IMR-90 (cell line): Measurements from ENCODE around the gene CTNNAL1. TPM values are rescaled to one million over a fixed set of nuclear protein-coding genes. Genes with fewer than 3 reads are reported as not detected.

Experiments used
- ATAC-seq: fragments of 200-7000 bp; cut with Tn5 transposase; 2 replicates; pipeline ENCODE4 v1.9.1; 2020; ENCODE audit warnings: low read depth, mild to moderate bottlenecking, moderate library complexity
- BruUV-seq: library from RNA; stranded (reverse); fragments of 400-500 nt; replicated peaks from 2 replicates; lab custom pipeline; 2021; lab: Mats Ljungman, UMichigan
- CTCF ChIA-PET: fragments of 300-600 bp; formaldehyde crosslinking; extraction: SDS; loops from one replicate; lab custom pipeline; 2021; ENCODE audit warnings: antibody characterized with exemption; lab: Yijun Ruan, JAX
- POLR2A ChIA-PET: fragments of 300-600 bp; sonication (Branson Sonifier 250); formaldehyde crosslinking; loops from one replicate; lab custom pipeline; 2022; ENCODE audit warnings: antibody characterized with exemption; ENCODE audit not compliant: unreplicated experiment; lab: Charles Lee
- DNase-seq: peaks from one replicate; pipeline ENCODE4 v3.0.0; 2013
- H2AFZ ChIP-seq: replicated peaks from 2 replicates; pipeline ENCODE3; 2013; ENCODE audit warnings: low read length, mild to moderate bottlenecking; ENCODE audit not compliant: poor library complexity
- H2AK5ac ChIP-seq: 2 replicates; pipeline ENCODE4 v1.6.1; 2013; ENCODE audit warnings: low read depth, low read length, inconsistent platforms
- H2AK9ac ChIP-seq: replicated peaks from 2 replicates; pipeline ENCODE3; 2013; ENCODE audit warnings: mild to moderate bottlenecking, low read depth, low read length, moderate library complexity; ENCODE audit not compliant: poor library complexity
- H2BK120ac ChIP-seq: 2 replicates; pipeline ENCODE4 v1.6.1; 2013; ENCODE audit warnings: low read depth, low read length, inconsistent platforms
- H2BK15ac ChIP-seq: 3 replicates; pipeline ENCODE4 v1.6.1; 2013; ENCODE audit warnings: low read depth, low read length, inconsistent platforms
- H2BK20ac ChIP-seq: 2 replicates; pipeline ENCODE4 v1.6.1; 2013; ENCODE audit warnings: low read depth, mild to moderate bottlenecking, inconsistent platforms, low read length, moderate library complexity
- H2BK5ac ChIP-seq: 2 replicates; pipeline ENCODE4 v1.6.1; 2013; ENCODE audit warnings: mild to moderate bottlenecking, low read depth, low read length, inconsistent platforms; ENCODE audit not compliant: poor library complexity, severe bottlenecking
- H3K14ac ChIP-seq: replicated peaks from 2 replicates; pipeline ENCODE4 v1.6.1; 2013; ENCODE audit warnings: low read depth, low read length, inconsistent platforms
- H3K18ac ChIP-seq: 2 replicates; pipeline ENCODE4 v1.6.1; 2013; ENCODE audit warnings: low read depth, low read length, control low read depth
- H3K23ac ChIP-seq: 2 replicates; pipeline ENCODE4 v1.6.1; 2013; ENCODE audit warnings: low read depth, low read length, inconsistent platforms
- H3K27ac ChIP-seq: 2 replicates; pipeline ENCODE4 v1.5.1; 2013; ENCODE audit warnings: mild to moderate bottlenecking, control low read depth, low read length; ENCODE audit not compliant: insufficient read depth
- H3K27me3 ChIP-seq: 2 replicates; pipeline ENCODE4 v1.6.1; 2013; ENCODE audit warnings: low read length; ENCODE audit not compliant: control insufficient read depth, insufficient read depth
- H3K36me3 ChIP-seq: 2 replicates; pipeline ENCODE4 v1.6.1; 2013; ENCODE audit warnings: low read length, mixed read lengths; ENCODE audit not compliant: control insufficient read depth, insufficient read depth
- H3K4ac ChIP-seq: 2 replicates; pipeline ENCODE4 v1.6.1; 2013; ENCODE audit warnings: low read depth, low read length, inconsistent platforms
- H3K4me1 ChIP-seq: 2 replicates; pipeline ENCODE4 v1.6.1; 2013; ENCODE audit warnings: low read length, mixed read lengths; ENCODE audit not compliant: control insufficient read depth, insufficient read depth
- H3K4me2 ChIP-seq: 2 replicates; pipeline ENCODE4 v1.6.1; 2013; ENCODE audit warnings: low read depth, mild to moderate bottlenecking, control low read depth, low read length, moderate library complexity
- H3K4me3 ChIP-seq: 2 replicates; pipeline ENCODE4 v1.5.1; 2013; ENCODE audit warnings: low read depth, mild to moderate bottlenecking, control low read depth, low read length, moderate library complexity; ENCODE audit not compliant: insufficient read depth
- H3K56ac ChIP-seq: 2 replicates; pipeline ENCODE4 v1.6.1; 2013; ENCODE audit warnings: low read length, inconsistent platforms; ENCODE audit not compliant: insufficient read depth; ENCODE audit errors: extremely low read depth
- H3K79me1 ChIP-seq, 2 experiments: 2 replicates each; pipeline ENCODE4 v1.6.1; 2013; ENCODE audit warnings: low read length in 2 of 2, inconsistent platforms in 1 of 2, low read depth in 1 of 2
- H3K9ac ChIP-seq: 2 replicates; pipeline ENCODE4 v1.6.1; 2013; ENCODE audit warnings: low read depth, low read length, control low read depth
- H3K9me1 ChIP-seq: 2 replicates; pipeline ENCODE4 v1.6.1; 2013; ENCODE audit warnings: low read length, inconsistent platforms; ENCODE audit not compliant: insufficient read depth
- H3K9me3 ChIP-seq: 2 replicates; pipeline ENCODE4 v1.6.1; 2013; ENCODE audit warnings: low read length; ENCODE audit not compliant: control insufficient read depth, insufficient read depth
- H4K20me1 ChIP-seq: 2 replicates; pipeline ENCODE4 v1.6.1; 2013; ENCODE audit warnings: low read length, inconsistent platforms; ENCODE audit not compliant: insufficient read depth
- H4K5ac ChIP-seq: 2 replicates; pipeline ENCODE4 v1.6.1; 2013; ENCODE audit warnings: mild to moderate bottlenecking, low read depth, low read length, control low read depth
- H4K8ac ChIP-seq, 2 experiments: 2 replicates each; pipeline ENCODE4 v1.6.1; 2013; ENCODE audit warnings: low read depth in 2 of 2, low read length in 2 of 2, control low read depth in 1 of 2, inconsistent platforms in 1 of 2
- H4K91ac ChIP-seq: 2 replicates; pipeline ENCODE4 v1.6.1; 2013; ENCODE audit warnings: low read depth, low read length, inconsistent platforms; ENCODE audit not compliant: insufficient read depth
- BHLHE40 ChIP-seq: fragments of 150-350 bp; IDR thresholded peaks from 2 replicates; pipeline ENCODE4 v1.6.1; 2016; ENCODE audit warnings: mild to moderate bottlenecking, low read depth, low read length
- CEBPB ChIP-seq: IDR thresholded peaks from 2 replicates; pipeline ENCODE4 v1.6.1; 2012; ENCODE audit warnings: low read depth, low read length, improper control_type of control experiment
- CHD1 ChIP-seq: IDR thresholded peaks from 2 replicates; pipeline ENCODE4 v1.6.1; 2012; ENCODE audit warnings: low read depth, low read length, improper control_type of control experiment
- CTCF ChIP-seq: conservative IDR thresholded peaks from 2 replicates; pipeline ENCODE4 v1.5.1; 2012; ENCODE audit warnings: mild to moderate bottlenecking, low read depth, low read length, improper control_type of control experiment
- ELK1 ChIP-seq: fragments of 150-350 bp; IDR thresholded peaks from 2 replicates; pipeline ENCODE4 v1.6.1; 2016; ENCODE audit warnings: low read depth, mild to moderate bottlenecking, low read length, moderate library complexity, borderline replicate concordance
- FOS ChIP-seq: fragments of 150-350 bp; IDR thresholded peaks from 2 replicates; pipeline ENCODE4 v1.6.1; 2016; ENCODE audit warnings: low read depth, low read length
- MAFK ChIP-seq: IDR thresholded peaks from 2 replicates; pipeline ENCODE4 v1.6.1; 2012; ENCODE audit warnings: low read depth, low read length, improper control_type of control experiment
- MAZ ChIP-seq: IDR thresholded peaks from 2 replicates; pipeline ENCODE4 v1.6.1; 2012; ENCODE audit warnings: low read depth, mild to moderate bottlenecking, low read length, improper control_type of control experiment, moderate library complexity, borderline replicate concordance
- MXI1 ChIP-seq: IDR thresholded peaks from 2 replicates; pipeline ENCODE4 v1.6.1; 2012; ENCODE audit warnings: low read depth, mild to moderate bottlenecking, low read length, moderate library complexity, borderline replicate concordance
- NFE2L2 ChIP-seq: fragments of 150-350 bp; IDR thresholded peaks from 2 replicates; pipeline ENCODE4 v1.6.1; 2016; ENCODE audit warnings: low read depth, mild to moderate bottlenecking, low read length
- POLR2A ChIP-seq: IDR thresholded peaks from 2 replicates; pipeline ENCODE4 v1.6.1; 2012; ENCODE audit warnings: mild to moderate bottlenecking, low read depth, low read length
- RAD21 ChIP-seq: IDR thresholded peaks from 2 replicates; pipeline ENCODE4 v1.6.1; 2012; ENCODE audit warnings: low read length, improper control_type of control experiment
- RCOR1 ChIP-seq: IDR thresholded peaks from 2 replicates; pipeline ENCODE4 v1.6.1; 2012; ENCODE audit warnings: mild to moderate bottlenecking, low read length, improper control_type of control experiment; ENCODE audit not compliant: insufficient replicate concordance
- RFX5 ChIP-seq: IDR thresholded peaks from 2 replicates; pipeline ENCODE4 v1.8.0; 2012; ENCODE audit warnings: low read depth, mild to moderate bottlenecking, low read length, moderate library complexity
- SMC3 ChIP-seq: fragments of 150-350 bp; IDR thresholded peaks from 2 replicates; pipeline ENCODE4 v1.6.1; 2016; ENCODE audit warnings: low read depth, mild to moderate bottlenecking, antibody characterized with exemption, low read length, moderate library complexity
- USF2 ChIP-seq: fragments of 150-350 bp; IDR thresholded peaks from 2 replicates; pipeline ENCODE4 v1.6.1; 2017; ENCODE audit warnings: mild to moderate bottlenecking, antibody characterized with exemption, low read length, low read depth
- WGBS, 2 experiments: methylation state at CpG; one replicate each; pipeline versions ENCODE4 v1.1.5 to v1.1.7; 2013; ENCODE audit warnings: missing lambda C conversion rate in 2 of 2; ENCODE audit not compliant: insufficient read length in 1 of 2; ENCODE audit errors: extremely low coverage in 2 of 2; 5-methylcytosine and 5-hydroxymethylcytosine counted together
- dilution Hi-C: fragments of 300-500 bp; cut with HindIII; formaldehyde crosslinking; loops from one replicate; pipeline ENCODE4 v1.14.3; 2018; ENCODE audit warnings: low sequenced_read_pairs; ENCODE audit not compliant: unreplicated experiment
- in situ Hi-C: fragments of 300-500 bp; cut with MboI; formaldehyde crosslinking; loops from 3 replicates; pipeline ENCODE4 v1.14.3; 2019; ENCODE audit warnings: low sequenced_read_pairs, inconsistent platforms, mixed read lengths
- intact Hi-C: fragments of 100-400 bp; cut with micrococcal nuclease; formaldehyde crosslinking; loops from 2 replicates; pipeline ENCODE4 v1.10.0; 2022
- polyA plus RNA-seq, 3 experiments: library from polyadenylated mRNA; depleted of rRNA; stranded (reverse); fragments of >200 nt; gene quantifications; 2 replicates each; pipeline ENCODE4 v1.2.3, GENCODE V29; 2012; ENCODE audit warnings: low replicate concordance in 1 of 3
- total RNA-seq: library from RNA; depleted of rRNA; stranded (reverse); fragments of >200 nt; gene quantifications from 2 replicates; pipeline ENCODE4 v1.2.3, GENCODE V29; 2012

The CTNNAL1 gene
- total and polyA plus RNA-seq, 2 of the 4 experiments (the other 2 are of a cell fraction), result 72.3 to 131 TPM

- Histone ChIP-seq H3K14ac (no peak overlapping the region), H3K4me2 (no peak overlapping the region), H2BK20ac (no peak overlapping the region), H4K20me1 (no peaks in the 10 kb centered on the region), H3K9me1 (peaks cover 7% of the 10 kb centered on the region; the same call in 1 of the 2 replicates), H3K18ac (no peak overlapping the region), H3K9me3 (no peaks in the 10 kb centered on the region), H3K36me3 (peaks cover 3% of the 10 kb centered on the region; the same call in 1 of the 2 replicates), H2BK15ac (no peak overlapping the region), H3K79me1 (peaks cover 0 to 2% of the 10 kb centered on the region in 2 experiments; a peak in 2 of 4 replicates), H2BK120ac (no peak overlapping the region), H3K27ac (no peak overlapping the region), H3K4ac (no peak overlapping the region), H3K23ac (no peak overlapping the region), H2BK5ac (no peak overlapping the region), H2AFZ (no peak overlapping the region), H3K4me1 (no peaks in the 10 kb centered on the region), H3K4me3 (no peak overlapping the region), H3K56ac (no peak overlapping the region), H2AK9ac (no peak overlapping the region), H2AK5ac (no peak overlapping the region), H4K8ac (no peak overlapping the region), H3K9ac (no peak overlapping the region), H4K91ac (no peak overlapping the region), H3K27me3 (no peaks in the 10 kb centered on the region), H4K5ac (no peak overlapping the region)
- intact Hi-C loops (no loop called here), in situ Hi-C loops (no loop called here), dilution Hi-C loops (no loop called here)
- DNase-seq, result no peak
- BruUV-seq, result no TSS peak
- POLR2A ChIA-PET, result no interaction called here
- CTCF ChIA-PET, result interaction anchor here (1.1 kb wide), 1 partner anchor 10 kb away, joined by 3 read pairs; no protein-coding TSS in a partner anchor
- no CpG with 5 or more reads among the region's 2 CpGs for WGBS, 2 experiments
- TF ChIP-seq CHD1 (no peak), FOS (no peak), CTCF (no peak), RAD21 (no peak), BHLHE40 (no peak), MXI1 (no peak), RFX5 (no peak), ELK1 (no peak), CEBPB (no peak), SMC3 (no peak), POLR2A (no peak), USF2 (no peak), RCOR1 (no peak), MAZ (no peak), NFE2L2 (no peak), MAFK (no peak)
- no peak for ATAC-seq
Measured at GRCh38 chr9:108961151-108961550, 52.1 kb downstream of the CTNNAL1 start.
